22Rv1 (cell line): Measurements from ENCODE around the gene GPR143.

Experiments used
- H3K27ac ChIP-seq: fragments of 450-650 bp; 2 replicates; pipeline ENCODE4 v1.5.1; 2017
- ZFX ChIP-seq: fragments of 450-650 bp; IDR thresholded peaks from 2 replicates; pipeline ENCODE4 v1.6.1; 2017; ENCODE audit warnings: antibody characterized with exemption, borderline replicate concordance
- TF ChIP-seq, protein P1 (sequence below): fragments of 450-650 bp; IDR thresholded peaks from 2 replicates; pipeline ENCODE4 v1.5.1; 2017; ENCODE audit warnings: mild to moderate bottlenecking

GPR143 gene

DNA sequence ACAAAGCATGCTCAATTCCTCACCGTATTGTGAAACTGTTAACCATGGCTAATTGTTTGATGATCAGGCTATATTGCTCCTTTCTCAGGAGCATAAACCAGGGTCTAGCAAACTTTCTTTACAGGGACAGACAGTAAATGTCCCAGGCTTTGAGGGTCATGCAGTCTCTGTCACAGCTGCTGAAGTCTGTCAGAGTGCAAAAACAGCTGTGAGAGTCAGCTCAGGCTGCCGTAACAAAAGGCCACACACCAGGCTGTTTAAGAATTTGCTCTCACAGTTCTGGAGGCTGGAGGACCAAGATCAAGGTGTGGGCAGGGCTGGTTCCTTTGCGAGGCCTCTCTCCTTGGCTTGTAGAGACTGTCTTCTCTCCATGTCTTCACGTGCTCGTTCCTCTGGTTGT is 75.6 kb downstream of the GPR143 start:
- no peak overlapping the region for H3K27ac ChIP-seq
- no peak for TF ChIP-seq ZFX
- TF ChIP-seq, protein P1, sequence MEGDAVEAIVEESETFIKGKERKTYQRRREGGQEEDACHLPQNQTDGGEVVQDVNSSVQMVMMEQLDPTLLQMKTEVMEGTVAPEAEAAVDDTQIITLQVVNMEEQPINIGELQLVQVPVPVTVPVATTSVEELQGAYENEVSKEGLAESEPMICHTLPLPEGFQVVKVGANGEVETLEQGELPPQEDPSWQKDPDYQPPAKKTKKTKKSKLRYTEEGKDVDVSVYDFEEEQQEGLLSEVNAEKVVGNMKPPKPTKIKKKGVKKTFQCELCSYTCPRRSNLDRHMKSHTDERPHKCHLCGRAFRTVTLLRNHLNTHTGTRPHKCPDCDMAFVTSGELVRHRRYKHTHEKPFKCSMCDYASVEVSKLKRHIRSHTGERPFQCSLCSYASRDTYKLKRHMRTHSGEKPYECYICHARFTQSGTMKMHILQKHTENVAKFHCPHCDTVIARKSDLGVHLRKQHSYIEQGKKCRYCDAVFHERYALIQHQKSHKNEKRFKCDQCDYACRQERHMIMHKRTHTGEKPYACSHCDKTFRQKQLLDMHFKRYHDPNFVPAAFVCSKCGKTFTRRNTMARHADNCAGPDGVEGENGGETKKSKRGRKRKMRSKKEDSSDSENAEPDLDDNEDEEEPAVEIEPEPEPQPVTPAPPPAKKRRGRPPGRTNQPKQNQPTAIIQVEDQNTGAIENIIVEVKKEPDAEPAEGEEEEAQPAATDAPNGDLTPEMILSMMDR, result no peak

DNA sequence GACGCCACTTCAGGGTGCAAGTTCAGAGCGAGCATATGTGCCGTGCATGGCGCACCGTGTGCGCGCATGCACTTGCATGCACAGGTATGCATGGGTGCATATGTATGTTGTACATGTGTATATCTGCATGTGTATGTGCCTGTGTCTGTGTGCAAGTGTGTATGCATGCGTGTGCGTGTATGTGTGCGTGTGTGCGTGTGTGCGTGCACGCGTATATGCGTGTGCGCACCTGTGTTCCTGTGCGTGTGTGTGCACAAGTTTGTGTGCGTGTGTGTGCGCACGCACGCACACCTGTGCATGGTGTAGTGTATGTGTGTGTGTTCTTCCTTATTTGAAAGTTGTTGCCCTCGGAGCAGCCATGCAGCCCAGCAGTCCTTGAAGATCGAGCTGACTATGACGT is 76.8 kb downstream of the GPR143 start:
- TF ChIP-seq, protein P1, result no peak
- TF ChIP-seq ZFX, result no peak

DNA sequence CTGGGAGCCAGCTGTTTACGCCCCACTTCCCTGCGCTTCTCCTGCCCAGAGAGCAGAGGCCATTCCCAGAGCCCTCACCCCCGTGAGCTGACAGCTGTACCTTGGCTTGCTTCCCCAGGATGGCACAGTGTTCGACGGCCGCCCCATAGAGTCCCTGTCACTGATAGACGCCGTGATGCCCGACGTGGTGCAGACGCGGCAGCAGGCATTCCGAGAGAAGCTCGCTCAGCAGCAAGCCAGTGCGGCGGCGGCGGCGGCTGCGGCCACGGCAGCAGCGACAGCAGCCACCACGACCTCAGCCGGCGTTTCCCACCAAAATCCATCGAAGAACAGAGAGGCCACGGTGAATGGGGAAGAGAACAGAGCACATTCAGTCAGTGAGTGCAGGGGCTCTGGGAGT is 77.7 kb downstream of the GPR143 start:
- TF ChIP-seq ZFX, result no peak
- TF ChIP-seq, protein P1, result no peak
- no peak overlapping the region for H3K27ac ChIP-seq

More for the DNA sequence above, 76.8 kb downstream of the GPR143 start:
- H3K27ac ChIP-seq, result no peak overlapping the region

GRCh38 chrX:9683350-9683749 is 82.3 kb downstream of the GPR143 start:
- no peak for TF ChIP-seq ZFX
- TF ChIP-seq, protein P1, result no peak
- no peak overlapping the region for H3K27ac ChIP-seq

DNA sequence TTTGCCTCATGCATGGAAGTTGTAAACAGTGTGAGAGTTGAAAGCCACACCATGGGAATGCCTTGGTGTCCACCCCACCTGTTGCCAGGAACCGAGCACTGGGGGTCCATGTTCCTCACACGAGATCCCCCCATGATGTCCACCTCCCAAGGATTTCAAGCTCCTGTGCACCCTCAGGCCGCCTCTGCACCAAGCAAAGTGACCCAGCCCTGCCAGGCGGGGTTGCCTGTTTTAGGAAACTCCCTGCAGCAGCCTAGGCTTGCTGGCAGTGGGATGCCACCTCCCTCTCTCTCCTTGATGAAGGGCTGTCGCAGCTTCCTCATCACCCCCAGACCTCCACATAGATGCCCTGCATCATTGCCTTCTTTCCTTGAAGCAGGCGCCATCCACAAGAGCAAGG is 82.8 kb downstream of the GPR143 start:
- no peak for TF ChIP-seq ZFX
- TF ChIP-seq, protein P1, result no peak
- no peak overlapping the region for H3K27ac ChIP-seq

DNA sequence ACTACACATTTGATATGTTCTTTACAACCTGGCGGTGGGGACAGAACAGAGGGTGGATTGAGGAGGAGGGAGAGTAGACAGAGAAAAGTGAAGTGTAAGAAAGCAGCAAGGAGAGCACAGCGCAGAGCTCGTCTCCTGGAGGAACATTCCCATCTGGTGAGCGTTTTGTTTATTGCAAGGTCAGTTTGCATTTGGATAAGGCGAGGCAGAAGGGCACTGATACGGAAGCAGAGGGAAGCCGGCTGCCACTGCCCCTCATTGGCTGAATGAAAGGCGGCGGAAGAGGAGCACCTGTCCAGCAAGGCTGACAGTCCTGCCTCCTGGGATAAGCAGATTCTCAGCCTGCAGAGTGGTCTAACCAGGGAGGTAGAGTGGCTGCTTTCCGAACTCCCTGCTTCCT is 83.2 kb downstream of the GPR143 start:
- TF ChIP-seq, protein P1, result no peak
- no peak for TF ChIP-seq ZFX
- H3K27ac ChIP-seq, result no peak overlapping the region

GRCh38 chrX:9681422-9681821 is 84.2 kb downstream of the GPR143 start:
- no peak overlapping the region for H3K27ac ChIP-seq
- TF ChIP-seq ZFX, result no peak
- TF ChIP-seq, protein P1, result no peak
